ENCODE results near the gene LYL1. TPM values are rescaled to one million over a fixed set of nuclear protein-coding genes. Genes with fewer than 3 reads are reported as not detected.

LYL1 gene
- total RNA-seq, 1 experiment from 2014 or later, result 0.23 TPM

GRCh38 chr19:13057147-13057572 is 45.5 kb downstream of the LYL1 start:
- peak overlapping the region; percentile 99 for H3K27ac ChIP-seq (ENCODE audit: low read length)
- ATAC-seq, result no peak
- intact Hi-C loops (cut with micrococcal nuclease; ENCODE audit: unreplicated experiment) (loop anchor here (5.0 kb wide), 1 partner anchor 35 kb away; no protein-coding TSS in a partner anchor), in situ Hi-C loops (cut with HindIII; ENCODE audit: low pct_unique_long_range_greater_than_20kb, low sequenced_read_pairs) (no loop called here)
- ChIA-PET CTCF (no interaction called here), POLR2A (interaction anchor here (0.6 to 1.6 kb wide), 2 partner anchors 20 to 48 kb away, joined by 3 to 8 read pairs; no protein-coding TSS in a partner anchor)
- no peaks in the 10 kb centered on the region for H3K36me3 ChIP-seq (ENCODE audit: control insufficient read depth, insufficient read depth, low read length)
- peaks cover 97% of the 10 kb centered on the region for H3K4me1 ChIP-seq (ENCODE audit: control insufficient read depth, insufficient read depth, low read length)
- no peaks in the 10 kb centered on the region for H3K9me3 ChIP-seq (ENCODE audit: control insufficient read depth, insufficient read depth, low read depth, low read length)
- no peak overlapping the region for H3K4me3 ChIP-seq (ENCODE audit: low read depth in 2 of 2, low read length in 2 of 2)
- DNase-seq (ENCODE audit: low read depth, low spot score), result no peak
- no TSS peak for BruUV-seq (replicated peaks)
- no peaks in the 10 kb centered on the region for H3K27me3 ChIP-seq (ENCODE audit: control insufficient read depth, insufficient read depth, low read length)
- TF ChIP-seq REST (IDR thresholded peaks at IDR 0.05; ENCODE audit: insufficient read depth in 1 of 2, low read depth in 2 of 2, low read length in 1 of 2), result no peak
- no peak for TF ChIP-seq TCF7L2 (IDR thresholded peaks at IDR 0.05; ENCODE audit: low read depth, low read length)
- TF ChIP-seq POLR2AphosphoS5 (IDR thresholded peaks at IDR 0.05; ENCODE audit: low read depth, low read length), result no peak
- no peak for TF ChIP-seq SIN3A (IDR thresholded peaks at IDR 0.05; ENCODE audit: borderline replicate concordance, insufficient read depth, low read depth, low read length)
- no peak for TF ChIP-seq CTCF (IDR thresholded peaks at IDR 0.05)

- CTCF ChIA-PET, result no interaction called here
- DNase-seq (ENCODE audit: low read depth, low spot score) (no peak), ATAC-seq (0 out of 2 replicates have a peak, but pooled peaks have one; percentile 2)
- in situ Hi-C loops (cut with HindIII; ENCODE audit: low pct_unique_long_range_greater_than_20kb, low sequenced_read_pairs), result no loop called here
- Histone ChIP-seq H3K27ac (ENCODE audit: low read length) (peak overlapping the region; percentile 99), H3K4me3 (ENCODE audit: low read depth in 2 of 2, low read length in 2 of 2) (peak overlapping the region in 1 of 2 experiments; percentile 20; a peak in 1 of 4 replicates), H3K9me3 (ENCODE audit: control insufficient read depth, insufficient read depth, low read depth, low read length) (no peaks in the 10 kb centered on the region), H3K4me1 (ENCODE audit: control insufficient read depth, insufficient read depth, low read length) (peaks cover 97% of the 10 kb centered on the region), H3K27me3 (ENCODE audit: control insufficient read depth, insufficient read depth, low read length) (no peaks in the 10 kb centered on the region), H3K36me3 (ENCODE audit: control insufficient read depth, insufficient read depth, low read length) (no peaks in the 10 kb centered on the region)
- POLR2A ChIA-PET, result no interaction called here
- no TSS peak for BruUV-seq (replicated peaks)
- TF ChIP-seq TCF7L2 (IDR thresholded peaks at IDR 0.05; ENCODE audit: low read depth, low read length) (peak; percentile 43; the same call in 1 of the 2 replicates), POLR2AphosphoS5 (IDR thresholded peaks at IDR 0.05; ENCODE audit: low read depth, low read length) (no peak), CTCF (IDR thresholded peaks at IDR 0.05) (no peak)
- intact Hi-C loops (cut with micrococcal nuclease; ENCODE audit: unreplicated experiment), result loop anchor here (5.0 kb wide), 1 partner anchor 34 kb away; no protein-coding TSS in a partner anchor
These were observed 46.5 kb downstream of the LYL1 start for GRCh38 chr19:13056052-13056660.
